B cell (primary cell): ENCODE data around the gene CFL1. TPM values are rescaled to one million over a fixed set of nuclear protein-coding genes. Genes with fewer than 3 reads are reported as not detected.

ENCODE experiments used
- ATAC-seq: fragments of 200-7000 bp; cut with Tn5 transposase; one replicate; pipeline ENCODE4 v1.10.0; 2021; ENCODE audit warnings: low read depth, mild to moderate bottlenecking, moderate number of reproducible peaks, moderate library complexity
- CTCF ChIA-PET: fragments of 350-600 bp; sonication (Branson Sonifier 250); formaldehyde crosslinking; loops from one replicate; lab custom pipeline; 2021; ENCODE audit warnings: antibody characterized with exemption, inconsistent platforms; lab: Charles Lee
- POLR2A ChIA-PET: fragments of 350-600 bp; sonication (Branson Sonifier 250); formaldehyde crosslinking; loops from one replicate; lab custom pipeline; 2021; ENCODE audit warnings: antibody characterized with exemption; lab: Charles Lee
- DNase-seq: peaks from one replicate; pipeline ENCODE4 v3.0.0; 2013
- H2AFZ ChIP-seq: 2 replicates; pipeline ENCODE4 v1.6.1; 2012; ENCODE audit warnings: mild to moderate bottlenecking, low read depth, low read length; ENCODE audit not compliant: insufficient read depth, poor library complexity, severe bottlenecking
- H3K27ac ChIP-seq, 2 donors: 1 replicate in 1 of 2; 2 replicates in 1 of 2; pipeline ENCODE4 v1.5.1; 2012 to 2013; ENCODE audit warnings: low read length in 2 of 2, mild to moderate bottlenecking in 2 of 2, moderate library complexity in 1 of 2
- H3K27me3 ChIP-seq, 4 experiments: fragments of 200-600 bp in 1 of 4; sonication (generic) in 1 of 4; replicated peaks in 1 of 4; 1 replicate in 2 of 4; 2 replicates in 2 of 4; pipeline versions ENCODE4 v1.6.1 to v1.7.0; 2013 to 2016; ENCODE audit warnings: low read length in 3 of 4, mild to moderate bottlenecking in 2 of 4, mixed read lengths in 1 of 4, moderate library complexity in 1 of 4; ENCODE audit not compliant: insufficient read depth in 4 of 4, control insufficient read depth in 3 of 4; ENCODE audit errors: control extremely low read depth in 1 of 4
- H3K36me3 ChIP-seq, 2 experiments: replicated peaks in 1 of 2; 1 replicate in 1 of 2; 2 replicates in 1 of 2; pipeline versions ENCODE4 v1.6.1 to v1.7.1; 2013; ENCODE audit warnings: low read length in 1 of 2; ENCODE audit not compliant: insufficient read depth in 2 of 2, control insufficient read depth in 1 of 2; ENCODE audit errors: control extremely low read depth in 1 of 2, extremely low read depth in 1 of 2
- H3K4me1 ChIP-seq, 2 donors: fragments of 200-600 bp in 1 of 2; sonication (generic) in 1 of 2; 1 replicate in 1 of 2; 2 replicates in 1 of 2; pipeline versions ENCODE4 v1.5.1 to v1.6.1; 2013 to 2017; ENCODE audit warnings: low read length in 2 of 2; ENCODE audit not compliant: control insufficient read depth in 2 of 2, insufficient read depth in 2 of 2
- H3K4me2 ChIP-seq: replicated peaks from 2 replicates; pipeline ENCODE3; 2012; ENCODE audit warnings: mild to moderate bottlenecking, low read depth, low read length; ENCODE audit not compliant: poor library complexity, severe bottlenecking
- H3K4me3 ChIP-seq, 5 experiments: fragments of 200-600 bp in 1 of 5; sonication (generic) in 1 of 5; 1 replicate in 3 of 5; 2 replicates in 2 of 5; pipeline versions ENCODE4 v1.5.1 to v1.7.0; 2011 to 2016; ENCODE audit warnings: low read length in 4 of 5, mild to moderate bottlenecking in 4 of 5, low read depth in 2 of 5, control low read depth in 1 of 5, moderate library complexity in 1 of 5; ENCODE audit not compliant: insufficient read depth in 1 of 5; ENCODE audit errors: control extremely low read depth in 1 of 5, extremely low read depth in 1 of 5
- H3K79me2 ChIP-seq: fragments of 200-600 bp; sonication (generic); one replicate; pipeline ENCODE4 v1.6.0; 2016; ENCODE audit warnings: low read length; ENCODE audit not compliant: control insufficient read depth, insufficient read depth
- H3K9ac ChIP-seq: fragments of 200-600 bp; sonication (generic); 2 replicates; pipeline ENCODE4 v1.6.1; 2017; ENCODE audit warnings: mild to moderate bottlenecking, low read length, moderate library complexity
- H3K9me3 ChIP-seq, 3 donors: one replicate each; pipeline versions ENCODE4 v1.6.1 to v1.7.1; 2013; ENCODE audit warnings: low read length in 2 of 3; ENCODE audit not compliant: control insufficient read depth in 2 of 3, insufficient read depth in 1 of 3; ENCODE audit errors: control extremely low read depth in 1 of 3
- H4K20me1 ChIP-seq: 2 replicates; pipeline ENCODE4 v1.6.0; 2012; ENCODE audit warnings: mild to moderate bottlenecking, low read length; ENCODE audit not compliant: insufficient read depth, control insufficient read depth, poor library complexity, severe bottlenecking
- H3K27ac Mint-ChIP-seq: one replicate; pipeline ENCODE4 v1.8.0; 2021; ENCODE audit warnings: mixed read lengths
- H3K27me3 Mint-ChIP-seq: one replicate; pipeline ENCODE4 v1.8.0; 2021; ENCODE audit warnings: mixed read lengths
- H3K4me1 Mint-ChIP-seq: one replicate; pipeline ENCODE4 v1.8.0; 2021; ENCODE audit warnings: mixed read lengths
- H3K4me3 Mint-ChIP-seq: one replicate; pipeline ENCODE4 v1.8.0; 2021; ENCODE audit warnings: mixed read lengths
- H3K9me3 Mint-ChIP-seq: one replicate; pipeline ENCODE4 v1.8.0; 2022; ENCODE audit warnings: mixed read lengths; ENCODE audit not compliant: insufficient read depth
- EZH2 ChIP-seq: IDR thresholded peaks from 2 replicates; pipeline ENCODE4 v1.6.1; 2012; ENCODE audit warnings: borderline replicate concordance, low read depth, mild to moderate bottlenecking, moderate library complexity, low read length; ENCODE audit not compliant: insufficient read depth, poor library complexity, severe bottlenecking
- WGBS: methylation state at CpG from one replicate; pipeline ENCODE4 v1.1.5; 2013; ENCODE audit warnings: missing lambda C conversion rate; ENCODE audit not compliant: insufficient coverage; 5-methylcytosine and 5-hydroxymethylcytosine counted together
- intact Hi-C: fragments of 100-400 bp; cut with micrococcal nuclease; formaldehyde crosslinking; loops from one replicate; pipeline ENCODE4 v1.10.0; 2022
- polyA plus RNA-seq: library from polyadenylated mRNA; depleted of rRNA; stranded (reverse); fragments of >200 nt; gene quantifications from 2 replicates; pipeline ENCODE4 v1.2.3, GENCODE V29; 2012
- total RNA-seq, 2 donors: library from RNA; stranded (reverse); fragments of 120-200 nt in 1 of 2; gene quantifications; 1 replicate in 1 of 2; 2 replicates in 1 of 2; pipeline versions ENCODE4 v1.2.3 to v1.2.4, GENCODE V29; 2013 to 2022
- TF ChIP-seq, protein P1 (sequence below): fragments of 200-600 bp; IDR thresholded peaks from one replicate; pipeline ENCODE4 v1.8.0; 2022; ENCODE audit warnings: antibody characterized with exemption, mild to moderate bottlenecking

The CFL1 gene
- total and polyA plus RNA-seq, 2 donors (not counting 1 experiment from before 2014, with no cell fraction given) = 455 to 990 TPM

GRCh38 chr11:65851811-65852507, 6.0 kb downstream of the CFL1 start:
- CTCF ChIA-PET = interaction anchor here (2.8 kb wide), 1 partner anchor 8 kb away, joined by 15 read pairs; the partner anchor contains the start of gene MUS81
- no peak overlapping the region for H3K4me2 ChIP-seq
- DNase-seq (peak; percentile 19), ATAC-seq (no peak)
- WGBS = 95% methylated on average over 10 of the region's 10 CpGs
- H3K9me3 ChIP-seq = peaks cover 0 to 15% (median 0%) of the 10 kb centered on the region in 3 donors
- POLR2A ChIA-PET = no interaction called here
- peaks cover 38% of the 10 kb centered on the region for H3K79me2 ChIP-seq
- Mint-ChIP-seq H3K4me3 (no peak overlapping the region), H3K9me3 (no peaks in the 10 kb centered on the region), H3K27me3 (no peaks in the 10 kb centered on the region), H3K4me1 (peaks cover 32% of the 10 kb centered on the region), H3K27ac (peak overlapping the region; percentile 51)
- TF ChIP-seq EZH2 = no peak
- TF ChIP-seq, protein P1, sequence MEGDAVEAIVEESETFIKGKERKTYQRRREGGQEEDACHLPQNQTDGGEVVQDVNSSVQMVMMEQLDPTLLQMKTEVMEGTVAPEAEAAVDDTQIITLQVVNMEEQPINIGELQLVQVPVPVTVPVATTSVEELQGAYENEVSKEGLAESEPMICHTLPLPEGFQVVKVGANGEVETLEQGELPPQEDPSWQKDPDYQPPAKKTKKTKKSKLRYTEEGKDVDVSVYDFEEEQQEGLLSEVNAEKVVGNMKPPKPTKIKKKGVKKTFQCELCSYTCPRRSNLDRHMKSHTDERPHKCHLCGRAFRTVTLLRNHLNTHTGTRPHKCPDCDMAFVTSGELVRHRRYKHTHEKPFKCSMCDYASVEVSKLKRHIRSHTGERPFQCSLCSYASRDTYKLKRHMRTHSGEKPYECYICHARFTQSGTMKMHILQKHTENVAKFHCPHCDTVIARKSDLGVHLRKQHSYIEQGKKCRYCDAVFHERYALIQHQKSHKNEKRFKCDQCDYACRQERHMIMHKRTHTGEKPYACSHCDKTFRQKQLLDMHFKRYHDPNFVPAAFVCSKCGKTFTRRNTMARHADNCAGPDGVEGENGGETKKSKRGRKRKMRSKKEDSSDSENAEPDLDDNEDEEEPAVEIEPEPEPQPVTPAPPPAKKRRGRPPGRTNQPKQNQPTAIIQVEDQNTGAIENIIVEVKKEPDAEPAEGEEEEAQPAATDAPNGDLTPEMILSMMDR = no peak
- no peak overlapping the region for H3K9ac ChIP-seq
- H3K27me3 ChIP-seq = no peaks in the 10 kb centered on the region
- intact Hi-C loops = no loop called here
- H2AFZ ChIP-seq = no peak overlapping the region
- H4K20me1 ChIP-seq = peaks cover 66% of the 10 kb centered on the region
- H3K27ac ChIP-seq = no peak overlapping the region
- H3K36me3 ChIP-seq = peaks cover 0 to 62% of the 10 kb centered on the region in 2 experiments
- peaks cover 11 to 22% of the 10 kb centered on the region in 2 donors for H3K4me1 ChIP-seq
- no peak overlapping the region for H3K4me3 ChIP-seq

GRCh38 chr11:65851083-65851579, 6.8 kb downstream of the CFL1 start:
- no peak overlapping the region for H3K27ac Mint-ChIP-seq
- Histone ChIP-seq H3K9ac (no peak overlapping the region), H3K4me3 (no peak overlapping the region), H3K79me2 (peaks cover 29% of the 10 kb centered on the region), H3K27me3 (no peaks in the 10 kb centered on the region), H3K27ac (no peak overlapping the region), H2AFZ (no peak overlapping the region), H3K4me1 (peaks cover 6 to 15% of the 10 kb centered on the region in 2 donors), H4K20me1 (peaks cover 57% of the 10 kb centered on the region), H3K4me2 (no peak overlapping the region), H3K36me3 (peaks cover 0 to 58% of the 10 kb centered on the region in 2 experiments), H3K9me3 (peaks cover 0 to 15% (median 0%) of the 10 kb centered on the region in 3 donors)
- H3K4me1 Mint-ChIP-seq = peaks cover 24% of the 10 kb centered on the region
- ChIA-PET CTCF (interaction anchor here (2.8 kb wide), 1 partner anchor 9 kb away, joined by 15 read pairs; the partner anchor contains the start of gene MUS81), POLR2A (interaction anchor here (0.6 kb wide), 2 partner anchors 7 to 117 kb away, joined by 3 to 8 read pairs; no protein-coding TSS in a partner anchor)
- ATAC-seq (peak; percentile 24), DNase-seq (no peak)
- 95% methylated on average over 12 of the region's 14 CpGs for WGBS
- TF ChIP-seq, protein P1 = peak; percentile 47
- no peak for TF ChIP-seq EZH2
- H3K4me3 Mint-ChIP-seq = no peak overlapping the region
- intact Hi-C loops = no loop called here
- H3K27me3 Mint-ChIP-seq = no peaks in the 10 kb centered on the region
- H3K9me3 Mint-ChIP-seq = no peaks in the 10 kb centered on the region
